ENCODE measurements around the gene NOS1. TPM values are rescaled to one million over a fixed set of nuclear protein-coding genes. Genes with fewer than 3 reads are reported as not detected.

NOS1 gene
- total RNA-seq, 1 donor from 2014 or later, result not detected

DNA sequence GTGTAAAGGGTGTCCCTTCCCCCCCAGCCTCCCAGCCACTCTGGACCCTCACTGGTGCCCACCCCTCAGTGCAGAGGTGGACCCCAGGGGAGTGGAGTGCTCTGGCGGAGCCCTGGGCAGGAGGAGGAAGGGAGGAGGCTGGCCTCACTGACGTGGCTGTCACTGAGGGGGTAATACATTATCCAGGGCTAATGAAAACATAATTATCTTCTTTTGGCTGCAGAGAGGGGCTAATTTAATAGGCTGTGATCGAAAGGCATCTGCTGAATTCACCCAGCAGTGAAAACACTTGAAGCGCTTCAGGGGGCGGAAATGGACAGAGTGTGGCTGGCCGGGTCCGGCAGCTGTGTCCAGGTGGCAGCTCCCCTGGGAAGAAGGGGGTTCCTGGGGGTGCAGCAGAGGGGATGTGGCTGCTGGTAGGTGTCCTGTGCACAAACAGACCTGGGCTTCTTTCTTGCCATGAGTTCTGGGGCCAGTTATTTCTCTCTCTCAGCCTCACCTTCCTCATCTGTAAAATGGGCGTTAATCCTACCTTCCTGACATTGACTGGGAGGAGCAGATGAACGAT lies 3.7 kb upstream of the NOS1 start:
- DNase-seq (ENCODE audit: extremely low read depth, low read depth, low spot score), result no peak

DNA sequence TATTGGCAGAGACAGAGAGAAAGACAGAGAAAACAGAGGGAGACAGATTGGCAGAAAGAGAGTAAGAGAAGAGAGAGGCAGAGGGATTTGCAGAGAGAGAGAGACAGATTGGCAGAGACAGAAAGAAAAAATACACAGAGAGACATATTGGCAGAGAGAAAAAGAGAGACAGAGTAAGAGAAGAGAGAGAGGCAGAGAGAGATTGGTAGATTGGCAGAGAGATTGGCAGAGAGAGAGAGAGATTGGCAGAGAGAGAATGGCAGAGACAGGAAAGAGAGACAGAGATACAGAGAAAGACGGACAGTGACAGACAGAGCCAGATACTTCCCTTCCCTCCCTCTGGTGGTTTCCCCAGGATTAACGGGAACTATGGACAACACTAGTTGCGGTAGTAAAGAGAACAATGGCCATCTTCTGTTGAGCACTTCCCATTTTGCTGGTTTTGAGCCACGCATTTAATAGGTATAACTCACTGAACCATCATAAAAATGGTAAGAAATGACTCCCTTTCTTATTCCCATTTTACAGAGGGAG lies 2.6 kb upstream of the NOS1 start:
- DNase-seq (ENCODE audit: extremely low read depth, low read depth, low spot score), result no peak

DNA sequence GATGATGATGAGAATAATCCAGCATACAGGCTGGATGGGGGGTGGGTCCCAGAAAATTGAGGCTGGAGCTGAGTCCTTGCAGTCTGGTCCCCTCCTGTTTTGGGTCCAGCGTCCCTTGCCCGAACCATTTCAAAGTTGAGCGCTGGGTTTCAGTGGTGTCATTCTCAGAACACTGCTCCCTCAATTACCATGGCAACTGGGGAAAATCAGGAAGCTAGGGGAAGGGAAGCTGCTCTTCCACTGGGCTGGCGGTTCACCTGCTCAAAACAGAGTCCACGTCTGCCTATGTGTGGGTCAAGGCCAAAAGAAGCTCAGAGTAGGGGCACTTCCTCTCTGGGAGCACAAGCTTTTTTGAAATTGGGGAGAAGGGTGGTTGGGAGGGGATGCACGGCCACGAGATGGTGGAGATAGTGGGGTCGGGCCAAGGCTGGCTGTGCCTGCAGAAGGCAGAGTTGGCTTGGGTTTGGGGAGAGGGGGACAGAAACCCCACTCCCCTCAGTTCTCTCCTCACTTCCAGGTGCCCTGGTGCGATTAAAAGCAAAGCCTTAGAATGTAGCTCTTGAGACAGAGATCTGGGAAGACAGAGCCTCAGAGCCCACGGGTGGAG lies 1.7 kb upstream of the NOS1 start:
- DNase-seq (ENCODE audit: extremely low read depth, low read depth, low spot score), result no peak

DNA sequence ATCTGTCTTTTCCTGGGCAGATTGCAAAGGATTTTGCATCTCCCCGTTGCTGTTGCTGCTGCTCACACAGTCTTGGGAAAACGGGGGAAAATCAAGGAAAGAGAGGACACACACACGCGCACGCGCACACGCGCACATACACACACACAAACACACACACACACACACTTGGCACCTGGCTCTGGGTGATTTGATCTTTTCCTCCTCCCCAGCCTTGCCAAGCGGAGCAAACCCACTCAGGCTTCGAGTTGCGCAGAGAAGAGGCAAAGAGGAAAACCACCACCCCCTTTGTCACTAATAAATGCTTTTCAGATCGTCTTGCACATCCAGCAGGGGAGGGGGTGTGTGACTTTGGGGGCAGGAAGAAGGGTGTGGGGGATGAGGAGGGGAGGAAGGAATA lies 965 bp upstream of the NOS1 start:
- no peak for DNase-seq (ENCODE audit: extremely low read depth, low read depth, low spot score)

DNA sequence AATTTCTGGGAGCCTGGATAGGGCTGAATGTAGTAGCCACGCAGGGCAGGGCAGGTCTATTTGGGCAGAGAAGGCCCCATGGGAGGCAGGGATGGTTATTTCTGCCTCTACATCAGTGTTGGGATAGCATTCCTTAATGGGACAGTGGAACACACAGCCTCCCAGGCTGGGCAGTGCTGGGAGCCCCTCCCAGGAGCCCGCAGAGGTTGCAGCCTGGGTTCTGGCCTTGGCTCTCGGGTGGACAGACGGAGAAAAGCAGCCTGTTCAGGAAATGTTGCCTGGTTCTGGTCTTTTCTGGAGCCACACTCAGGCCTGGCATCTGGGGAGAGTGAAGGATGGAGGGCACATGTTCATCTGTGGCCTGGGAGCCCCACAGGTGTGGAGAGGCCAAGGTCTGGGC lies 479 bp upstream of the NOS1 start:
- DNase-seq (ENCODE audit: extremely low read depth, low read depth, low spot score), result no peak

DNA sequence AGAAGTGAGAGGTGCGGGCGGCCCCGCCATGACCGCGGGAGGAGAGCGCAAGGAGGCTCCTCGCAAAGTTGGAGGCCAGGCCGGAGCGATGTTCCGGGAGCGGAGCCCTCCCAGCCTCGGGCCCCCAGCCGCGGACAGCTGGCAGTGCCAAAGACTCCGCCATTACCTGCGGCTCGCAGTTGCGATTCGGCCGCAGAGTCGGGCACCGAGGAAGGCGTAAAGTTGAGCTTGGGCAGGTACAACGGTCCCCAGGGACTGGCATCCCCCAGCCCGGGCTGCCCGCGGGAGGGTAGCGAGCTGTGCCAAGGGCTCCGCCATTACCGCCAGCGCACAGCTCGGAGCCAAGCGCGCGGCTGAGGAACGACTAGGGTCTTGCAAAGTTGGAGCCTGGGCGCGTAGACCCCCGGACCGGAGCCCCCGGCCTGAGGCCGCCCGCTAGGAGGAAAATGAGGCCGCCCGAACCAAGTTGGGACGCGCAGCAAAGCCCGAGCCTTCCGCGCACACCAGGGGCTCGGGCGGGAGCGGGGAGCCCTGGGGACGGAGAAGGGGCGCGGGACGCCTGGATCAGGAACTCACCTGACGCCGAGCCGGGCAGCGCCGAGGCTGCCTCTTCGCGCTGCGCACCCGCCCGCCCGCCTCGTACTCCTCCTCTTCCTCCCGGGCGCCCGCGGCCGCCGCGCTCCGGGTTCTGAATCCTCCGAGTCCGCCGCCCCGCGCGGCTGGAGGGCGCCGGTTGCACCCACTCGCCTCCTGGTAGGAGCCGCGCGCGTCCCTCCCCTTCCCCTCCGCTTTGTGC lies 677 bp downstream of the NOS1 start:
- DNase-seq (ENCODE audit: extremely low read depth, low read depth, low spot score), result no peak

DNA sequence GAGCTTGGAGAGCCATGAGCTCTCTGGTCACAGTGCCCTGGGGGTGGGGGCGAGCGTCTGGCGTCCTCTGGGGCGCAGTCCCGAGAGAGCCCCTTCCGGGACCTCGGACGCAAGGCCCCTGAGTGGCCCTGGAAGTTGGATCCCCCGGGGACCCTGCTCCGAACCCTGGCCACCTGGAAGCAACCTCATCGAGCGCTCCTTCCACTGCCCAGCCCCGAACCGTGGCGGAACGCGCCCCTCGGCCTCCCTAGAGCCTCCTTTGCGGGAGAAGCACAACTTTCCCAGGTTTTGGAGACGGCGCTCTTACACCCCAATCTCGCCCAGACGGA lies 1.2 kb downstream of the NOS1 start:
- no peak for DNase-seq (ENCODE audit: extremely low read depth, low read depth, low spot score)

DNA sequence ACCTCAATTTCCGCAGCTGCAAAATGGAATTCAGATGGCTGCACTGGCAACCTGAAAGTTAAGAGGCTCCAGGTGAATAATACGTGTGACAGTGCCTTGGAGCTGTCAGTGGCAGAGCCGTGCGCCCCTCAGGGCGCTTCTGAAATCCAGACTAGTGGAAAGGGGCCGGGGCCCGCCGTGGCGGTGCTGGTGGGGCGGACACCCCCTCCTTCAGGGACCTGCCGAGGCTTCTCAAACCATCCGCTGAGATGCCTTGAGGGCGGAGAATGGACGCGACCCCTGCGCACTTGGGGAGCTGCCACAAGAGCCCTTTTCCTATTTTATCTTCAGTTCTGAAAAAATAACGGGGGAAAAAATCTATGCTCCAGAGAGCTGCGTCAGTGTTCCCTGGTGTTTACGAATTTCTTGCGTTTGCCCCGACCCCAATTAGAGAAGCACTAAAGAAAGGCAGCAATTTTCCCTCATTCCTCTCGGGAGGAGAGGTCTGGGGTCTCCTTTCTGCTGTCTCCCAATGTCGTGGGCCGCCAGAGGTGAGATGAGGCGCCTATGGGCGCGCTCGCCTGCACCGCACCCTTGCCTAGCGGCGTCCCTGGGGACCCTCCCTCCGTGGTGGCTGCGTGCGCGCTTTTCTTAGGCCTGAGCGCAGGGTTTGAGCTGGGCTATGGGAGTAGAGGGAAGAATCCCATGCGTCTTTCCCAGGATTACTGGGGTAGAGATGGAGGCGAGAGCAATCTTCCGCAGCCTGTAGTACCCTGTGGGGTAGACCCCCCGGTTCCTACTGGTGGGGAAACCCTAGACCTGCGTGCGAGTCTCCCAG lies 2.2 kb downstream of the NOS1 start:
- DNase-seq (ENCODE audit: extremely low read depth, low read depth, low spot score), result no peak

DNA sequence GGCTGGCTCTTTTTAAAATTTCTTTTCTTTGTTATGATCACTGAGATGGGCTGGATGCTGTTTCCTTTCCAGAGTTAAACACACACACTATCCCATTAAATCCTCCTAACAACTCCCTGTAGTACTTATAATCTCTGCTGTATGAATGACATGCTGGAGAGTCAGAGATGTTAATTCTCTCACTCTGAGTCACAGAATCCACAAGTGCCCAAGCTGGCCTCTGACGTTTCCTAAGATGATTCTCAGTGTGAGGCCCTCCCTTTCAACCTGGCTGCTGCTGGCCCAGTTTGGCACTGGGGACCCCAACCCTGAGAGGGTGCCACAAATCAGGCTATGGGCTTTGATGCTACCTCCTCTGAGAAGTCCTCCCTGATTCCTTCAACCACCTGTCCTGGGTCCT lies 5.4 kb downstream of the NOS1 start:
- DNase-seq (ENCODE audit: extremely low read depth, low read depth, low spot score), result no peak

DNA sequence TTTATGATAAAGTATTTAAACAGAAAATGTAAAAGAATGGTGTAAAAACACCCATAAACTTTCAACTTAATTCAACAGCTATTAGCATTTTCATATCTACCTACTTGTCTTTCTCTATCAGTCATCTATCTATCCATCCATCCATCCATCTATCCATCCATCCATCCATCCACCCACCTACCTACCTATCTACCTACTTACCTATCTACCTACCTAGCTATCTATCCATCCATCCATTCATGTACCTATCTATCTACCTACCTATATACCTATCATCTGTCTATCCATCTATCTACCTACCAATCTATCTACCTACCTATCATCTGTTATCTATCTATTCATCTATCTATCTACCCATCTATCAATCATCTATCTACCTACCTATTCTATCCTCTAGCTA lies 8.5 kb downstream of the NOS1 start:
- DNase-seq (ENCODE audit: extremely low read depth, low read depth, low spot score), result no peak

DNA sequence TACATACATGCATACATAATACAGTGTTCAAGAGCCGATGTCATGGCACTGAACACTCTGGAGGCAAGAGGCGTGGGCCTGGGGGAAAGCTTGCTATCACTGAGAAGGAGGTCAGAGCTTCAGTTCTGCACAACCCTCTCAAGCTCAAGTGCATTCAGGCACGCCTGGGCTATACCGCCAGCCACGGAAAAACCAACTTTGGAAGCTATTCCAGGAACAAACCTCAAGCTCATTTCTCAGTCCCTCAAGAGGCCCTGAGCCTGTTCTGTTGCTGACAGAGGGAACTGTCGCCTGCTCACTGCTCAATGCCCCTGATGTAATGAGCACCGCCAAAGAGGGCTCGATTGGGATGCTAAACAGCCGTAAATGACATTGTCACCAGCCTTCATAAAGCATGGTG lies 9.2 kb downstream of the NOS1 start:
- no peak for DNase-seq (ENCODE audit: extremely low read depth, low read depth, low spot score)

DNA sequence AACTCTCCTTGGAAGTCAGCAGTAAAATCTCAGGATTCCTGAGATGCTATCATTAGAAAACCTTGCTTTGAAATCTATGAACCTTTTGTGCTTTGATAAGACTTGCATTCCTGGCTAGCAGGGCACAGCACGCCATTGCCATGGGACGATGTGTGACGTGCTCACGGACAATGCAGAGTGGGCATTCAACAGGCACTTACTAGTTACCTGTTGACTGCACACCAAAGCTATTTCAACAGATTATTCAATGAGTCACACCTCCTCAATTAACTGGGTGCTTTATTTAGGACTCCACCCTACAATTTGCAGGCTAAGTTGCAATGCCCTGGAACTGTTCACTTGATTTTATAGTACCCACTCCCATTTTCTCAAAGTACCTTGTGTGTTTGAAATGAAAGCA lies 11.3 kb downstream of the NOS1 start:
- no peak for DNase-seq (ENCODE audit: extremely low read depth, low read depth, low spot score)

DNA sequence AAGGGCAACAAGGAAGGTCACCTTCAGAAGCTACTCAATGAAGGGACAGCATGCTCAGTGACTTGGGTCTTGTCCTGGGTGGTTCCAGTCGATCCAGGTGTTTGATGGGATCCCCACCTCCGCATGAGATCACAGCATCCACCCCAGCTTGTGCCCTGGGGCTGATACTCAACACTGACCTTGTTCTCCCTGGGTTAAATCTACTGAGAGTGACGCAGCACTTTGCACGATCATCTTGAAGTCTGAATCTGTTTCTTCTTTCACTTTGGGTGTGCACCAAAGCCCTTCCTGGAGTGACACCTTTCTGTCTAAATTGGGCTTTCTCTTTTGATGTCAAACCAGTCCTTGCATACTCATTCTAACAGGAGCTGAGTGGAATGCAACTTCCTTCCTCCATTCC lies 13.8 kb downstream of the NOS1 start:
- DNase-seq (ENCODE audit: extremely low read depth, low read depth, low spot score), result no peak

DNA sequence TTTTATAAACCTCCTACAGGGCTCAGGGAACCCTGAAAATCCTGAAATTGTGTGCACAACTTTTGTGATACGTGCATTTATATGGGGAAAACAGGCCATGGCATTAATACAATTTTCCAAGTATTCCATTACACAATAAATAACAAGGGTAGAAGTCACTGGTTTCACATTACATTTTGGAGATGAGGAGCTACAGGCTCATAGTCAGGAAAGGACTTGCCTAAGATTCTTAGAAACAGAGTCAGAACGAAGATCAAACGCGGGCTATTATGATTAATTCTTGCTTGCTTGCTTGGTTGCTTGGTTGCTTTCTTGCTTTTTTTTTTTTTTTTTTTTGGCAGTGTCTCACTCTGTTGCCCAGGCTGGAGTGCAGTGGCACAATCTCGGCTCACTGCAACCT lies 16.7 kb downstream of the NOS1 start:
- DNase-seq (ENCODE audit: extremely low read depth, low read depth, low spot score), result no peak

DNA sequence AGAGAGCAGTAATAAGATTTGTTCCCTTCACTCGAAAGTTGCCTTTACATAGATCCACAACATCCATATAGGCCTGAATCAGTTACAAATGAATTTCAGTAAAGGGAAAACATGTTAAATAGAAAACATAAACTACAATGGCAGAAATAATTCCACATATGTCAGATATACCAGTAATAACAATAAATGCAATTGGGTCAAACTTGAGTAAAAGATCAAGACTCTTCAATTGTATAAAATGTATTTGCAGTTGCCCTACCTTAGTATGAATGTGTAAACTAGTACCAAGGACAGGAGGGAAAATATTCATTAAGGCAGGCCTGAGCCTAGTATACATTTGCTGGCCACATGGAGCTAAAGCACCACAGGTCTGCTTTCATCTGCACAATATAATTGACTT lies 17.6 kb downstream of the NOS1 start:
- DNase-seq (ENCODE audit: extremely low read depth, low read depth, low spot score), result no peak

DNA sequence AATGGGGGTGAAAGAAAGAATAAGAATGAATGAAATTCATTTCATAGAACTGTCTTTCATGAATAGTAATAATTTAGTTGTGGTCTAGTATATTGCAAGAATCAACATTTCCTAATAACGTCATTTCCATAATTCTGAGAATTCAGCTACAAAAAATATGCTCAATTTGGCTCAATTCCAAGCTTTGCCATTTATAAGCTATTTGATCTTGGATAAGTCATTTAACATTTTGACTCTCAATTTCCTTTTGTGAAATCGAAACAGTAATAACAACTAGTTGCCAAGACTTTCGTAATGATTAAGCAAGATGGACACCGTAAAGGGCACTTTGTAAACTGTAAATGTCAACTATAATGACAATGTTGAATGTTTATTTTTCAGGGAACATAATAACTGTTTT lies 18.1 kb downstream of the NOS1 start:
- no peak for DNase-seq (ENCODE audit: extremely low read depth, low read depth, low spot score)

DNA sequence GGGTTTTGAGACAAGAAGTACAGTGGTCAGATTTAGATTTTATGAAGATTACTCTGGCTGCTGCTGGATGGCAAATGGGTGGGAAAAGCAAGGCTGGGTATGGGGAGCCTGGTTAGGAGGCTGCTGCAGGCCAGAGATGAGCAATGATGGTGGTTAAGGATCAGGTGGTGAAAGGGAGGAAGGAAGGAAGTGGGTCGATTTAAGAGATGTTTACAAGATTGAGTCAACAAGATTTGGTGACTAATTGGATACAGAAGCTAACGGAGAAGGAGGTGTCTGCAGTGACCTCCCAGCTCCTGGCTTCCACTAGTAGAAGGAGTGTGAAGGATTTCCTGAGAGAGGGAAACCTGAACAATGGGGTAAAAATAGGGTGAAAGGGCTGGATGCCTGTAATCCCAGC lies 18.7 kb downstream of the NOS1 start:
- DNase-seq (ENCODE audit: extremely low read depth, low read depth, low spot score), result no peak

DNA sequence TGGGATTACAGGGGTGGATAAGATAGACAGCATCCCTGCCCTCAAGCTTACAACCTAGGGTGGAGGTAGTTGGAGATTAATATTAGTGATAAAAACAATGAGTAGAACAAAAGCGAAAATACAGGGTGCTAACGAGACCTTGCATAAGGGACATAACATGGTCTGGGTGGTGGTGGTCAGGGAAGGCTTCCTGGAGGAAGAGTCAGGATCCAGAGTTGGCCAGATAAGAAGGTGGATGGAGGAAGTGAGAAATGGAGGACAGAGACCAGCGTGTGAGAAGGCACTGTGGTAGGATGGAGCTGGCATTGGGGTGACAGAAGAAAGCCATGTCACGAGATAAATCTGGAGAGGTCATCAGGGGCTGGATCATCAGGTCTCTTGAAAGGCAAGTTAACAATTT lies 19.2 kb downstream of the NOS1 start:
- no peak for DNase-seq (ENCODE audit: extremely low read depth, low read depth, low spot score)

DNA sequence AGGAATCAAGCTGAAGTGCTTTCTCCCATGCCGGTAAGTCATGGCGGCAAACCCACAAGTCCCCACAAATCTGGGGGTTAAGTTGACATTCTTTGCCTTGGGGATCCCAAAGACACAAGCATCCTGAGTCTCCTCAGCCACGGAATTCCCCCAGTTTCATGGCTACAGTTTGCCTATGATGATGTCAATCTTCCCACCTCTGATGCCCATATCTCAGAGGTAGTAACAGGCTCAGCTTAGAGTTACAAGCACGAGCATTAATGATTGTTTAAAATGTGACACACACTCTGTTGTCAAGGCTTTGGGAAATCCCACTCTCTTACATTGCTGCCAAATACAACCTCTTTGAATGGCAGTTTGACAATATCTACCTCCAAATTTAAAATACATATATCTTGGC lies 22.3 kb downstream of the NOS1 start:
- no peak for DNase-seq (ENCODE audit: extremely low read depth, low read depth, low spot score)

DNA sequence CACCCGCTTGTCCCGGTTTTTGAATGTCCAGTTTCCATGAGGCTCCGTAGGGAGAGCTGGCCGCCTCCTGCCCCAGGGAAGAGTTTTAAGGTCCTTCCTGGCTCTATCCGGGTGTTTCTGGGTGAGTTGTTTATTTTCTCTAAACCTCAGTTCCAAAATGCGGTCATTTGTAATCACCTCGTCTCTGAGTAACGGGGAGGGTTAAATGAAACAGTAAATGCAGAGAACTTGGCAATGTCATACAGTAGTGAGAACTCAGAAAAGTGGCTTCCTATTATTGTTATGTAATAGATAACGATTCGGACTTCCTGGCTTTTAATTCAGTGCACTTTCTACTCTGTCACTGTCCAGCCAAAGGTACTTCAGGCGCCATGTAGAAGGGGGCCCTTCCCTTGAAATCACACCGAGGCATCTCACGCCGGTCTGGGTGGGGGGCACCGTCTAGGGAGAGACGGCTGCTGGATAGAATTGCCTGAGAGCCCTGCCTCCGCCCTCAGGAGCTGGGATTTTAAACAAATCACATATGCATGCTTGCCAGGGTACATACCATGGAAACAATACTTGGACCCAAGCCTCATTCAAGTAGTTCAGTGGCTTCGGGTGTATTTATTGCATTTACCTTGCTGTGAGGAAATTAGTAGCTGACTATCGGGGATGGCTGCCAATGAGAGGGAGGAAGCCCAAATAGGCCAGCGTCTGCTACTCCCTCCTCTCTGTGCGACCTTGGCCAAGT lies 26.4 kb downstream of the NOS1 start:
- DNase-seq (ENCODE audit: extremely low read depth, low read depth, low spot score), result no peak

DNA sequence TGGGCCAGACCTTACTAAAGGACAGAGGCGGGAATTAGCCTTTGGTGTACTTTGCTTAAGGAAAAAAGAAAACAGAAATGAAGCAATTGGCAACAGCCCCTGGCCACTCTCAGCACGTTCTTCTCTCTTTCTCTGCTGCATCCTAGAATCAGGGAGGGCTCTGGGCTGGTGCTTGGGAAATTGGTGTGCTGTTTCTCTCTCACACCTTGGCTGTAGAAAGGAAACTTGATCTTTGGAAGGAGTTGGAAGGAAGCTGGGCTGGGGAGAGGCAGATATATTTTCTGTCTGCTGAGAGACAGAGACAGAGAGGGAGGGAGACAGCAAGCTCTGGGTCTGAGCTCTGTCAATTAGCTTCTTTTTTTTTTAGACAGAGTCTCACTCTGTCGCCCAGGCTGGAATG lies 27.4 kb downstream of the NOS1 start:
- DNase-seq (ENCODE audit: extremely low read depth, low read depth, low spot score), result no peak
